ENCODE measurements around the gene IFNG.

Gene IFNG

DNA sequence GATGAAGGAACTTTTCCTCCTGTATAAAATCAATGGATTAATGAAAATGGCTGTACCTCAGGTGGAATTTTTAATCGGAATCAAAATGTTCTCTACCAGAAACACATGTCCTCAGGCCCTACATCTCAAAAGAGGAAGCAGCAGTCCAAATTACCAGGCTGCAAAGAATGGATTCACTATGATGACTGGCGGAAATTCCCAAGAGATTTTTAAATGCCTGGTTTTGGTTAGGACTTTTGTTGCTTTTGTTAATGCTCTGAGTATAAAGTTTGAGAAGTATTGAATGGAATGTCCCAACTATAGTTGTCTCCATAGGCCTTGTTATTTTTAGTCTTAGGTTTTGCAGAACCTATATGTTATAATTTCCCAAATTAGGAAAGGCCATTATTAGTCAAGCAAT is 11.2 kb upstream of the IFNG start:
- no peak overlapping the region for H3K4me3 ChIP-seq (ENCODE audit: low read depth, low read length)
- no peak for DNase-seq (ENCODE audit: low read depth)

DNA sequence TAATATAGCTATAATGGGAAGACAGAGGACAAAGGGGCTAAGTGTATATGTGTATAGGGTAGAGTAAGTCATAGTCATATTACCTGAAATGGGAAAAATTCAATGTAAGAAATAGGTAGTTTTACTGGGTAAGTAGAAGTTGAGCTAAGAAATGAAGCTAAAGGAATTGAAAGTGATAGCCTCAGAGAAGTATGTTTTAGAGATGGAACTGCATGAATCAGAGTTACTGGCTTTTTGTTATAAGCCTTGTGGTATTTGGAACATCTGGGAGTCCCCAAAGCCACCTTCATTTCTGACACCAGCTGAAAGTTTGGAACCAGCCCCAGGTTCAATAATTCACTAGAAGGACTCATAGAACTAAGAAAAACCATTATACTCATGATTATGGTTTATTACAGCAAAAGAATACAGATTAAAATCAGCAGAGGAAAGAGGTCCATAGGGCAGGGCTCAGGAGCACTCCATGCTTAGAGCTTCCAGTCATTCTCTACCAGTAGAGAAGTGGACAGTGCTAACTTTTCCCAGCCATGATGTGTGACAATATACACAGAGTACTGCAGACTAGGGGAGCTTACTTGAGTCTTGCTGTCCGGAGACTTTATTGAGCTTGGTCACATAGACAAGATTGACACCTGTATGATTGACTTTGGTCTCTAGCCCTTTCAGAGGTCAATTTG is 9.8 kb upstream of the IFNG start:
- no peak for DNase-seq (ENCODE audit: low read depth)
- H3K4me3 ChIP-seq (ENCODE audit: low read depth, low read length): no peak overlapping the region

DNA sequence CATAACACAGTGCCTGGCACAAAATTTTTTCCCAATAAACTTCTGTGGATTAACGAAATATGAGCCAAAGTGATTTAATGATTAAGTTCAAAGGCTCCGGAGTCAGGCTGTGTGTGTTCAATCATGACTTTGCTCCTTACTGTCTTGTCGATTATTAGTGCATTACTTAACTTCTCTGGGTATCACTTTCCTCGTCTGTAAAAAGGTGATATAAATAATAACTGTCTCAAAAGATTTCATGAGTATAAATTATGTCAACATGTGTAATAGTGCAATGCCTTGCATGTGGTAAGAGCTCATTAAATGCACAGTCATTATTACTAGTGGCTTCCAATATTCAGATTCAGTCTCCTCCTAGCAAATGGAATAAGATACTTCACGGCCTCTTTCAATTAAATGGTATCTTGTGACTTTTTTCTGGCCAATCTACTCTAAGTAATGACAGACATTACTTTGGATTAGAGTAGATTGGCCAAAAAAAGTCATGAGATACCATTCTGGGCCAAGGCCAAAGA is 6.8 kb upstream of the IFNG start:
- H3K4me3 ChIP-seq (ENCODE audit: low read depth, low read length): no peak overlapping the region
- no peak for DNase-seq (ENCODE audit: low read depth)

DNA sequence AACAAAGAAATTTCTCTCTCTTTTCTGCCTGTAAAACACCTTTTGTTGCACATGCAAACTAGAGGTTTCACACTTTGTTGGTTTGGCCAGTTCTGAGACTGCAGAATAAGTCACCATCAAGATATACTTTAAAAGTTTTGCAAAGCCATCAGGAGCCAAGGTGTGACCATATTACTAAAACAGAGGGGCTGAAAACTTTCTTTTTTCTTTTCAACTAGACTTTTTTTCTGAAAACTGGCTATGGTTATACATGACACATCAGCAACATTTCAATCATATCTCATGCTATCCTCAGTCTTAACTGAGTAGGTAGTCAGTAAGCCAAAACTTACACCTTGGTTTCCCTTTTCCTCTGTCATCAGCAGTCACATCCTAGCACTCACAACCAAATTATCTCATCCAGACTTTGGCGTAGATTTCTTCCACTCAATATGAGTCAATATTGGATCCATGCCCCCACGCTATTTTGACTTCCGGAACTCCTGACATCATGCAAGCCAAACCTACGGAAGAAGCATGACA is 4.1 kb upstream of the IFNG start:
- H3K4me3 ChIP-seq (ENCODE audit: low read depth, low read length): no peak overlapping the region
- no peak for DNase-seq (ENCODE audit: low read depth)

DNA sequence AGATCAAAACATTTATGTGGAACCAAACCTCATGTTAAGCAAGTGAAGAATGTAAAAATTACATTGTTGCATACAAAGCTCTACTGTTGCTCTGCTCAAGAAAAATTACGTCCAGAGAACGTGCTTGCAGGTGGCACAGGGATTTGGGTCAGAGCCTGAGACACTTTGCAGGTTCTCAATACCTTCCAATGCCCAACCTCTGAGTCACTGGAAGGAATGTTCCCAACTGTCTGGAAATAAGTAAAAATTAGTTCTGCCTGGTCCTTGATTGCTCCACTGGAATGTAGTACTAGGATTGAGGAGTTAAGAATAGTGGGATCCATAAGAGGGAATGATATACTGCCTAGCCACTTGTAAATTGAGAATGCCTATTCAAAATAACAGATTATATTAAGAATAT is 2.8 kb upstream of the IFNG start:
- DNase-seq (ENCODE audit: low read depth): no peak
- H3K4me3 ChIP-seq (ENCODE audit: low read depth, low read length): no peak overlapping the region

DNA sequence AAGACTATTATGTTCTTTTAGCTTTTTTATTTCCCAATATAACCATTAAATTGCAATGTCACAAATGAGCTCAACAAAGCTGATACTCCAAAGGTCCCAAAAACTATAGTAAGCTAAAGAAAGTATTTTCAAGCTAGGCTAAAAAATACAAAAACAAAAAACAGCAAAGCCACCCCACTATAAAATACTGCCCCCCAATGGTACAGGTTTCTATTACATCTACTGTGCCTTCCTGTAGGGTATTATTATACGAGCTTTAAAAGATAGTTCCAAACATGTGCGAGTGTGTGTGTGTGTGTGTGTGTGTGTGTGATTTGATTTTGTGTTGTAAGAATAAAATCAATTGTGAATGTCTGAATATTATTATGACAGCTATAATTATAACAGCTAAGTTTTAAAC is 1.1 kb downstream of the IFNG start:
- H3K4me3 ChIP-seq (ENCODE audit: low read depth, low read length): no peak overlapping the region
- no peak for DNase-seq (ENCODE audit: low read depth)

DNA sequence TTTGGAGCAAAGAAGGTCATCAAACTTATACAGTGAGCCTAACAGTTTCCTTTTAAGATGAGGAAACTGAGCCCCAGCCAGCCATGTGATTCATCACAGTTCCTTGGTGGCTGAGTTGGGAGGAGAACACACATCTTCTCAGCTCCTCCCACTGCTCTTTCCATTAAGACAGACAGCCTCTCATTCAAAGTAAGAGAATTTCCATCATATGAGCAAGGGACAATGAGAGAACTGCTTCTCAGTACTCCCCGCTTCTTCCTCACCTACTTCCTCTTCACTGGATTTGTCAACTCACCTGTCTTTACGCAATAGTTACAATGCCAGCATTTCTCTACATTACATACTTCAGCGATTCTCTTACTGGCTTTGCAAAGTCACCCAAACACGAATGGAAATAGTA is 2.2 kb downstream of the IFNG start:
- H3K4me3 ChIP-seq (ENCODE audit: low read depth, low read length): no peak overlapping the region
- DNase-seq (ENCODE audit: low read depth): no peak

DNA sequence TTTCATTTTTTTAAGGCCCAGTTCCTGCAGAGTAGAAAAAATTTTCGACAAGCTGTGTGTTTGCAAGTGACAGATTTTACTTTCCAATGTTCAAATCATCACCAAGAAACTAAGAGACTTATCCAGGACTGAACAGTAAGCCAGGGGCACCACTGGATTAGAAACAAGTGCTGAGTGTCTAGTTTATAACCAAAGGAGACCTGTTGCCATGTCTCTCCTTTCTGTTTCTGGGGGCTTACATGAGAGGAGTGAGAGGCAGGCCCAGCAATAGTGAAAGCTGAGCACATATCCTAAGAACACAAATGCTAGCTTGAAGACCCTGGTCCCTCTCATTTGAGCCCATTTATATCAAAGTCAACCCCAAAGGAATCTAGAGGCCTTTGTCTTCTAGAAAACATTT is 2.9 kb downstream of the IFNG start:
- no peak for DNase-seq (ENCODE audit: low read depth)
- H3K4me3 ChIP-seq (ENCODE audit: low read depth, low read length): no peak overlapping the region

DNA sequence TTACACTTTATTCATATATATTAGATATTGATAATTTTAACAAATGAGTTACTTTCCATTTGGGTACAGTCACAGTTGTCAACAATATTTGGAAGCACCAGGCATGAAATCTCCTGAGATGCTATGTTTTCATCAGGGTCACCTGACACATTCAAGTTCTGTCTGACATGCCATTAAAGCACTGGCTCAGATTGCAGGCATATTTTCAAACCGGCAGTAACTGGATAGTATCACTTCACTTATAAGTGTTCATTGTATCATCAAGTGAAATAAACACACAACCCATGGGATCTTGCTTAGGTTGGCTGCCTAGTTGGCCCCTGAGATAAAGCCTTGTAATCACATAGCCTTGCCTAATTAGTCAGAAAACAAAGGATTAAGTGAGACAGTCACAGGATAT is 4.8 kb downstream of the IFNG start:
- no peak for DNase-seq (ENCODE audit: low read depth)
- H3K4me3 ChIP-seq (ENCODE audit: low read depth, low read length): no peak overlapping the region

DNA sequence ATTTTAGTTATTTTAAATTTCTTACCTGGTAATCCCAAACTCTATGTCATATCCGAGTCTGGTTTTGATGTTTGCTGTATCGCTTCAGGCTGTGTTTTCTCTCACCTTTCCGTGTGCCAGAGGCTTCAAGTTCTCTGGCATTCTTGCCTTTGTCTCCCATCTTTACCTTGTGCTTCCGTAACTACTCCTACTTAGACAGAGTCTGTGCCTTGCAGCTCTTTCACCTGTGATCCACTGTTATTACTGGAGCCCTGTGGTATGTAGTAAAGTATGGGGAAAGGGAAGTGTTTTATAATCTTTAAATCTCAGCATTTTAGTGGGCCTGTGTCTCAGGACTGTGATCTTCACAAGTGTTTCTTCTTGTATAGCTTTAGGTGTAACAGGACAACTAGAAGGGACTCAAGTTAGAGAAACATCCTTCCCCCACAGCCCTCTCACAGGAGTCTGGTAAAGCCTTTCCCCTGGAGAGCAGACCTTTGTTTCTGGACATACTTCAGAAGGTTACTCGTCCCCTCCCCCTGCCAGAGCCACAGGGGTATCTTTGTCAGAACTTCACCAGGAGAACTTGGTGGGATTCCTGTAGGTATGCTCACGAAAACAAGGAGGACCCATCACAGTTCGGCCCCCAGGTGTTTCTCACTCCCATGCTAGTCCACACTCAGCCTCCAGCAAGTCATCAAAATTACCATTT is 11.1 kb downstream of the IFNG start:
- no peak overlapping the region for H3K4me3 ChIP-seq (ENCODE audit: low read depth, low read length)
- DNase-seq (ENCODE audit: low read depth): no peak

DNA sequence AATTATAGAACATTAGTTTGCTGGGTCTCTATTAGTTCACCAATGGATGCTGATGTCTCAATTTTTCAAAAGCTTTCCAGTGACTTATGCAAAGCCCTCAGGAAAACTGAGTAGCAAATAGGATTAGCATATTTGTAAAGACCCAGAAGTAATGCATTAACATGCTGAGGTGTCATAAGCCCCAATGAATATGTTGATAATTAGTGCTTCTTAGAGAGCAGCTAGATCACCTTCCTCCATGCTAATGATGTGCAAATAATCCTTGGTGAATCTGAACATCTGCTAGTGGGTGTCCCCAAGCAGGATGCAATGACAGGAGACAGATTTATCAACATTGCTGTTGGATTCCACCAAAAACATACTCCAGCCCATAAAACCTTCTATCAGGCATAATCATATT is 19.0 kb downstream of the IFNG start:
- H3K4me3 ChIP-seq (ENCODE audit: low read depth, low read length): no peak overlapping the region
- no peak for DNase-seq (ENCODE audit: low read depth)

DNA sequence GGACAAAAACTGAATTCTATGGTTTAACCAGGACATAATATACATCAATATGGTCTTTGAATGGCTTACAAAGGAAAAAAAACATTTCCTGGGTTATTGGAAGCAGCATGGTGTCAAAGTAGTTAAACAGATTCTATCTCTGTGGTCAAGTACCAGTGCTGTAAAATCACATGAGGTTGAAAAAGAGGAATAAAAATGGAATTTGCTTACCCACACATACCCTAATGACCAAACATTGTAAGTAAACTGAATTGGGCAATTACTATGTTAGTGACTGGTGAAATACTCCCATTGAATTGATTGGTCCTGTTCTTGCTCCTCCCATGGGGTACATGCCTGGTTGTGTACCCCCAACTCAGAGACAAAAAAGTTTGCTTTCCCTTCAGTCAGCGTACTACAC is 19.6 kb downstream of the IFNG start:
- H3K4me3 ChIP-seq (ENCODE audit: low read depth, low read length): no peak overlapping the region
- no peak for DNase-seq (ENCODE audit: low read depth)

DNA sequence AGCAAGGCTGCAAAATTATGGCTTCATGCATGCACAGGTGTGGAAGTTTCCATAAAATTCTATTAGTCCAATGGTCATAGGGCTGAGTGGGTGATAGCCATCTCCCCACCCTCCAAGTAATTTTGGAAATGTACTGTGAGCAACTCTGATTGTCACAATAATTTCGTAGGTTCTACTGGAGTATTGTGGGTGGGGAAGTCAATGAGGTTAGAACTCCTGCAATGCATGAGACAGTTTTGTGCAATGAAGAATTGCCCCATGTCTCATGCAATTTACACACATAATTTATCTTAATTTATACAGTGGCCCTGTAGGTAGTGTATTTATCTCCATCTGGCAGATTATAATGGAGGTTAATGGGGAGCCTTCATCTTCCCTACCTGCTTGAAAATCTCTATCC is 20.5 kb downstream of the IFNG start:
- no peak for DNase-seq (ENCODE audit: low read depth)
- no peak overlapping the region for H3K4me3 ChIP-seq (ENCODE audit: low read depth, low read length)

DNA sequence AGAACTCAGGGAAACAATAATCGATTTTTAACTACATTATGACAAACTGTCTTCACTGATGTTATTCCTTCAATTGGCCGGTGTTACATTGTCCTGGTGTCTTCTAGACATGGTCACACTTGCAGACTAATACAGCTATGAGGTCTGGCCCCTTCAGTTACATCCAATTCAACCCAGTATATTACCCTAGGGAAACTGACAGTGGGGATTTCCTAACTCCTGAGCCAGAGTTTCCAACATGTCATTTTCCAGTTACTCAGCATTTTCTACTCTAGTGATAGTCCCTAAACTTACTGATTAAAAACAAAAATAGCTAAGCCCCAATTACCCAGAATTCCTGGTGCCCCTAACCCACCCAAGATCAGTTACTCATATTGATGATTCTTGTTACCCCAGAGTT is 21.1 kb downstream of the IFNG start:
- H3K4me3 ChIP-seq (ENCODE audit: low read depth, low read length): no peak overlapping the region
- no peak for DNase-seq (ENCODE audit: low read depth)

DNA sequence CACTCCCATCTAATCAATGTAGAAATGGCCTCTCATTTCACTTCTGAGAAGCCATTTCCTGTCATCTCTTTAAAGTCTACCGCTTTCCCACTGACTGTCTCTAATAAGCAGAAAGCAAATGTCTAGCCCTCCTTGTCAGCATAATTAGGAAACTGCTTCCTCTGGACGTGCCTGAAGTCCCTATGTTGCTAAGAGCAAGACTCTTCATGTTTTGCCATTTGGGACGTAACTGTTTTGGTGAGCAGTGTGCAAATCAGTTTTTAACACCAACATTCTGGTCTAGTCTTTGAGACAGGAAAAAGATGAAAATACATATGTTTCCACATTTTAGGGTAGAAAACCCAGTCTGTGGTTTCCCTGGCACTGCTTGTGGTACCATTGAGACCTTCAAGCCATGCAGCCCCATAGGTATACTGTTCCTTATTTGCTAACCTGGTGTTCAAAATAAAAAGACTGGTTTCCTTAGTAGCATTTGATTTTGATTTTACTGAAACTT is 22.2 kb downstream of the IFNG start:
- no peak for DNase-seq (ENCODE audit: low read depth)
- no peak overlapping the region for H3K4me3 ChIP-seq (ENCODE audit: low read depth, low read length)

DNA sequence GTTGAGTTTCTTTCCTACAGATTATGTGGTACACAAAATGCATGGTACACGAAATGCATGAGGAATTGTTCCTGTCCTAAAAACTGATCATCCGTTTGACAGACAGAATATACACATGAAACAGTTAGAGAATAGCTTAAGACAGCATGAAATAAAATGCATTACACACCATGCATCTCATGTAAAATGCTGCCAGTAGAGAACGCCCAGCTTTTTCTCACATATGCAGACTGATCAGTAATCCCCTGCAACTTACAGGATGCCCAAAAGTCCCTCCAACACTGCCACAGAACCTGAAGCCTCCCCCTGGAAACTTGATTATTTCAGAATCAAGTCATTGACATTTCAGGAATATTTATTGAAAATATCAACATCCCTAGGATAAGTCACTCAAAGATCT is 24.0 kb downstream of the IFNG start:
- no peak for DNase-seq (ENCODE audit: low read depth)
- no peak overlapping the region for H3K4me3 ChIP-seq (ENCODE audit: low read depth, low read length)

DNA sequence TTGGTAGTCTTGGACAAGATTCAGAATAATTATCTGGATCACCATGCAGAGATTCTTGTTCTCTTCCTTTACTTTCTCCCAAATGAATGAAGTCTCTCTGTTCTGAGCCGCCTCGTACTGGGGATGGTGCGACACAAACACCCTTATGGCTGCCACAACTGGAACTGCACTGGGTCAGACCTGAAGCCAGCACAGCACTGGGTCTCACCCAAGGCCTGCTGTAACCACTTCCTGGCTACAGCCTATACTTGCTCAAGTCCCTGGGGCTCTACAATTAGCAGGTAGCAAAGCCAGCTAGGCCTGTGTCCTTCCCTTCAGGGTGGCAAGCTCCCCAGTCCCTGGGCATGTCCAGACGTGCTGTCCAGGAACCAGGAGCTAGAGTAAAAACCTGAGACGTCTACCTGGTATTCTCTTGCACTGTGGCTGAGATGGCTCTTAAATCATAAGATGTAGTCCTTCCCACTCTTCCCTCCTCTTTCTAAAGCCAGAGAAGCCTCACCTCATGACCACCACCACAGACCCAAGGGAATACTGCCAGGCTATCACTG is 27.6 kb downstream of the IFNG start:
- no peak for DNase-seq (ENCODE audit: low read depth)

DNA sequence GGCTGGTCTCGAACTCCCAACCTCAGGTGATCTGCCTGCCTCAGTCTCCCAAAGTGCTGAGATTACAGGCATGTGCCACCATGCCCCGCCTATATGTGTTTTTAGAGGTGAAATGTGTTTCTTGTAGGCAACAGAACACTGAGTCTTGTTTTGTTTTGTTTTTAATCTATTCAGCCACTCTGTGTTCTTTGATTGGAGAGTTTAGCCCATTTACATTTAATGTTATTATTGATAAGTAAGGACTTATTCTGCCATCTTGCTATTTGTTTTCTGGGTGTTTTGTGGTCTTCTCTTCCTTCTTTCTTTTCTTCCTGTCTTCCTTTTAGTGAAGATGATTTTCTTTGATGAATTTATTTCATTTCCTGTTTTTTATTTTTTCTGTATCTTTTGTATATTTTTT is 29.6 kb downstream of the IFNG start:
- no peak overlapping the region for H3K4me3 ChIP-seq (ENCODE audit: low read depth, low read length)
- no peak for DNase-seq (ENCODE audit: low read depth)

More for the DNA sequence above, 27.6 kb downstream of the IFNG start:
- no peak overlapping the region for H3K4me3 ChIP-seq (ENCODE audit: low read depth, low read length)

DNA sequence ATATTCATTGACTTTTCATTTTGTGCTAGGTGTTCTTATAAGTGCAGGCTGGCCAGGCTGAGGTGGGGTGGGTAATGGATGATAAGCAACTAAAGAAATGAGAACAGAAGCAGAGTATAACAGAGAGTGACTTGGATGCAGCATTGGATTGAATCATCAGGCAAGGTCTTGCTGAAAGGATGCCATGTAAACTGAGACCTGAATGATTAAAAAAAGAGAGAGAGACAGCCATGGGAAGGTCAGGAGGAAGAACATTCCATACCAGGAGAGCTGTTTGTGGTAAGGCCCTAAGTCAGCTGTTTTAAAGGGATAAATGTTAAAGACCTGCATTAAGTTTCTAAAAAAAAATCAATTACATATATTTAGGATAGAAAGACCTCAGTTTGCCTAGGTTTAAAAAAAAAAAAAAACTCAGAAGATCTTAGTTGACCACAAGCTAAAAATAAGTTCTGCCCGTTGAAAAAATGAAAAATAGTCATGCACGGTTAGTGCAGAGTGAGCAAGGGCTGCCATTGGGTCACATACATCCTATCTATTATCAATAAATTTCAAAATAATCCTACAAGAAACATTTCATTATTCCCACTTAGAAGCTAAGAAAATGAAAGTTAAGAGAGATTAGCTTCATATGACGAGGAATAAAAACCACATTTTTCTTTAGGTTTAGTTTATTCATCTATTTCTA is 37.2 kb downstream of the IFNG start:
- DNase-seq (ENCODE audit: low read depth): peak; percentile 46
- H3K4me3 ChIP-seq (ENCODE audit: low read depth, low read length): no peak overlapping the region

DNA sequence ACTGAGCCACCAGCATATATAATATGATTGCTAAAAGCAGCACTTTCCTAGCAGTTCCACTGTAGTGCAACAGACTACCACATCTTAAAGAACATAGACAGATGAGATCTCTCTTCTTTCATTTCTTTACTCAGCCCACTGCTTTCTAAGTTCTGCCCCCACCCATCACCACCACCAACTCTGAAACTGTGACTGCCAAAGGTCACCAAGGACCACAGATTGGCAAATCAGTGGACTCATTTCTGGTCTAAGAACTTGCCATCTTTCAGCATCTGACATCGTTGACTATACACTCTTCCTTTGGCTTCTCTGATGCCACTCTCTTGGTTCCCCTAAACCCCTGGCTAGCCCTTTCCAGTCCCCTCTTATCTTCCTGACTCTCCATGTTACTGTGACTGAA is 38.4 kb downstream of the IFNG start:
- no peak for DNase-seq (ENCODE audit: low read depth)
- no peak overlapping the region for H3K4me3 ChIP-seq (ENCODE audit: low read depth, low read length)
